ENCODE data around the gene RAD51AP1. TPM values are rescaled to one million over a fixed set of nuclear protein-coding genes. Genes with fewer than 3 reads are reported as not detected.

RAD51AP1 gene
- total RNA-seq, 1 donor from 2014 or later = 3.8 TPM

- no peak for DNase-seq (ENCODE audit: low spot score)
- H3K4me3 Mint-ChIP-seq (ENCODE audit: unreplicated experiment) = no peak overlapping the region
- peaks cover 7% of the 10 kb centered on the region for H3K27me3 Mint-ChIP-seq (ENCODE audit: low read depth)
- peaks cover 2% of the 10 kb centered on the region for H3K9me3 Mint-ChIP-seq (ENCODE audit: low read depth)
- H3K27ac Mint-ChIP-seq (ENCODE audit: unreplicated experiment) = no peak overlapping the region
- H3K36me3 Mint-ChIP-seq (ENCODE audit: low read depth) = no peaks in the 10 kb centered on the region
- TF ChIP-seq CTCF (IDR thresholded peaks at IDR 0.05) = no peak
- no peaks in the 10 kb centered on the region for H3K4me1 Mint-ChIP-seq (ENCODE audit: low read depth)
These were observed 46.2 kb downstream of the RAD51AP1 start for GRCh38 chr12:4584896-4585295.

GRCh38 chr12:4586500-4586899, 47.8 kb downstream of the RAD51AP1 start:
- DNase-seq (ENCODE audit: low spot score) = no peak
- no peaks in the 10 kb centered on the region for H3K36me3 Mint-ChIP-seq (ENCODE audit: low read depth)

GRCh38 chr12:4587108-4587507, 48.4 kb downstream of the RAD51AP1 start:
- Mint-ChIP-seq H3K9me3 (ENCODE audit: low read depth) (peaks cover 2% of the 10 kb centered on the region), H3K4me3 (ENCODE audit: unreplicated experiment) (no peak overlapping the region), H3K4me1 (ENCODE audit: low read depth) (no peaks in the 10 kb centered on the region), H3K27me3 (ENCODE audit: low read depth) (peaks cover 5% of the 10 kb centered on the region), H3K36me3 (ENCODE audit: low read depth) (no peaks in the 10 kb centered on the region), H3K27ac (ENCODE audit: unreplicated experiment) (no peak overlapping the region)
- DNase-seq (ENCODE audit: low spot score) = no peak
- TF ChIP-seq CTCF (IDR thresholded peaks at IDR 0.05) = no peak

More at GRCh38 chr12:4586500-4586899, 47.8 kb downstream of the RAD51AP1 start:
- TF ChIP-seq CTCF (IDR thresholded peaks at IDR 0.05) = no peak
- no peak overlapping the region for H3K4me3 Mint-ChIP-seq (ENCODE audit: unreplicated experiment)
- H3K27ac Mint-ChIP-seq (ENCODE audit: unreplicated experiment) = no peak overlapping the region
- H3K4me1 Mint-ChIP-seq (ENCODE audit: low read depth) = no peaks in the 10 kb centered on the region
- peaks cover 5% of the 10 kb centered on the region for H3K27me3 Mint-ChIP-seq (ENCODE audit: low read depth)
- peaks cover 2% of the 10 kb centered on the region for H3K9me3 Mint-ChIP-seq (ENCODE audit: low read depth)

GRCh38 chr12:4588916-4589315, 50.2 kb downstream of the RAD51AP1 start:
- peaks cover 5% of the 10 kb centered on the region for H3K27me3 Mint-ChIP-seq (ENCODE audit: low read depth)

GRCh38 chr12:4589941-4590340, 51.3 kb downstream of the RAD51AP1 start:
- Mint-ChIP-seq H3K4me3 (ENCODE audit: unreplicated experiment) (no peak overlapping the region), H3K27me3 (ENCODE audit: low read depth) (peaks cover 10% of the 10 kb centered on the region), H3K4me1 (ENCODE audit: low read depth) (no peaks in the 10 kb centered on the region), H3K36me3 (ENCODE audit: low read depth) (no peaks in the 10 kb centered on the region), H3K27ac (ENCODE audit: unreplicated experiment) (no peak overlapping the region), H3K9me3 (ENCODE audit: low read depth) (peaks cover 2% of the 10 kb centered on the region)
- TF ChIP-seq CTCF (IDR thresholded peaks at IDR 0.05) = no peak
- no peak for DNase-seq (ENCODE audit: low spot score)

More at GRCh38 chr12:4588916-4589315, 50.2 kb downstream of the RAD51AP1 start:
- Mint-ChIP-seq H3K4me1 (ENCODE audit: low read depth) (no peaks in the 10 kb centered on the region), H3K4me3 (ENCODE audit: unreplicated experiment) (no peak overlapping the region), H3K27ac (ENCODE audit: unreplicated experiment) (no peak overlapping the region), H3K9me3 (ENCODE audit: low read depth) (peaks cover 2% of the 10 kb centered on the region), H3K36me3 (ENCODE audit: low read depth) (no peaks in the 10 kb centered on the region)
- no peak for DNase-seq (ENCODE audit: low spot score)
- no peak for TF ChIP-seq CTCF (IDR thresholded peaks at IDR 0.05)

Measured in chondrocyte (in vitro differentiated cells).